ENCODE measurements around the gene IFT88. TPM values are rescaled to one million over a fixed set of nuclear protein-coding genes. Genes with fewer than 3 reads are reported as not detected.
A peak's percentile ranks its signal among the peaks of the same experiment; 100 is the strongest.

The IFT88 gene
- total and polyA plus RNA-seq, 4 donors: 7.1 to 18.7 (median 10.5) TPM

- Histone ChIP-seq H3K36me3 (ENCODE audit: control insufficient read depth in 4 of 4, insufficient read depth in 3 of 4, low read depth in 1 of 4, low read length in 3 of 4) (no peaks in the 10 kb centered on the region), H3K4me3 (ENCODE audit: low read depth in 1 of 3, low read length in 3 of 3) (peak overlapping the region; percentile 77 to 96 (median 94)), H3K27ac (ENCODE audit: low read depth in 1 of 2, low read length in 2 of 2) (peak overlapping the region; percentile 92 to 96), H3K27me3 (ENCODE audit: control insufficient read depth in 4 of 4, insufficient read depth in 4 of 4, low read length in 3 of 4) (no peaks in the 10 kb centered on the region), H3K9ac (ENCODE audit: low read depth in 1 of 2, low read length in 2 of 2) (peak overlapping the region; percentile 82 to 92), H3K9me3 (ENCODE audit: control insufficient read depth in 4 of 4, low read length in 3 of 4) (no peaks in the 10 kb centered on the region), H3K4me1 (ENCODE audit: control insufficient read depth in 4 of 4, insufficient read depth in 4 of 4, low read length in 3 of 4) (peaks cover 6 to 21% (median 18%) of the 10 kb centered on the region in 4 donors)
- TF ChIP-seq YY1 (IDR thresholded peaks at IDR 0.05) (peak; percentile 58), NR2F2 (IDR thresholded peaks at IDR 0.05) (no peak), FOXA1 (IDR thresholded peaks at IDR 0.05) (no peak), JUND (IDR thresholded peaks at IDR 0.05) (no peak)
- DNase-seq (ENCODE audit: low spot score): no peak
- 27% methylated on average over 6 of the region's 6 CpGs for WGBS
Measured at GRCh38 chr13:20526664-20527063, 40.3 kb upstream of the IFT88 start.

GRCh38 chr13:20528452-20528851 is 38.5 kb upstream of the IFT88 start:
- no peaks in the 10 kb centered on the region for H3K36me3 ChIP-seq (ENCODE audit: control insufficient read depth in 4 of 4, insufficient read depth in 3 of 4, low read depth in 1 of 4, low read length in 3 of 4)
- H3K9me3 ChIP-seq (ENCODE audit: control insufficient read depth in 4 of 4, low read length in 3 of 4): no peaks in the 10 kb centered on the region
- TF ChIP-seq SP1 (IDR thresholded peaks at IDR 0.05) (no peak), FOXA1 (IDR thresholded peaks at IDR 0.05) (no peak), FOXA2 (IDR thresholded peaks at IDR 0.05) (no peak)
- H3K27me3 ChIP-seq (ENCODE audit: control insufficient read depth in 4 of 4, insufficient read depth in 4 of 4, low read length in 3 of 4): no peaks in the 10 kb centered on the region
- 89% methylated on average over 2 of the region's 2 CpGs for WGBS
- no peak overlapping the region for H3K27ac ChIP-seq (ENCODE audit: low read depth in 1 of 2, low read length in 2 of 2)
- H3K4me3 ChIP-seq (ENCODE audit: low read depth in 1 of 3, low read length in 3 of 3): no peak overlapping the region
- no peak for DNase-seq (ENCODE audit: low spot score)
- peaks cover 3 to 18% (median 14%) of the 10 kb centered on the region in 4 donors for H3K4me1 ChIP-seq (ENCODE audit: control insufficient read depth in 4 of 4, insufficient read depth in 4 of 4, low read length in 3 of 4)
- no peak overlapping the region for H3K9ac ChIP-seq (ENCODE audit: low read depth in 1 of 2, low read length in 2 of 2)

- 87% methylated on average over 10 of the region's 10 CpGs for WGBS
- H3K4me3 ChIP-seq (ENCODE audit: low read depth in 1 of 3, low read length in 3 of 3): no peak overlapping the region
- H3K9me3 ChIP-seq (ENCODE audit: control insufficient read depth in 4 of 4, low read length in 3 of 4): peaks cover 0 to 3% (median 1%) of the 10 kb centered on the region in 4 donors
- H3K27ac ChIP-seq (ENCODE audit: low read depth in 1 of 2, low read length in 2 of 2): no peak overlapping the region
- H3K9ac ChIP-seq (ENCODE audit: low read depth in 1 of 2, low read length in 2 of 2): no peak overlapping the region
- H3K4me1 ChIP-seq (ENCODE audit: control insufficient read depth in 4 of 4, insufficient read depth in 4 of 4, low read length in 3 of 4): peaks cover 0 to 2% (median 0%) of the 10 kb centered on the region in 4 donors
- no peaks in the 10 kb centered on the region for H3K27me3 ChIP-seq (ENCODE audit: control insufficient read depth in 4 of 4, insufficient read depth in 4 of 4, low read length in 3 of 4)
- H3K36me3 ChIP-seq (ENCODE audit: control insufficient read depth in 4 of 4, insufficient read depth in 3 of 4, low read depth in 1 of 4, low read length in 3 of 4): no peaks in the 10 kb centered on the region
- no peak for DNase-seq (ENCODE audit: low spot score)
- no peak for TF ChIP-seq FOXA2 (IDR thresholded peaks at IDR 0.05)
- no peak for TF ChIP-seq TAF1 (conservative IDR thresholded peaks at IDR 0.05)
- TF ChIP-seq HNF4A (conservative IDR thresholded peaks at IDR 0.05): no peak
- TF ChIP-seq REST (IDR thresholded peaks at IDR 0.05): no peak
- no peak for TF ChIP-seq JUND (IDR thresholded peaks at IDR 0.05)
- no peak for TF ChIP-seq FOXA1 (IDR thresholded peaks at IDR 0.05)
- no peak for TF ChIP-seq RXRA (IDR thresholded peaks at IDR 0.05)
- no peak for TF ChIP-seq EGR1 (IDR thresholded peaks at IDR 0.05; ENCODE audit: low read depth in 2 of 2)
- TF ChIP-seq CTCF (IDR thresholded peaks at IDR 0.05; ENCODE audit: low read depth, low read length, missing input control): no peak
- TF ChIP-seq NR2F2 (IDR thresholded peaks at IDR 0.05): no peak
Measured at GRCh38 chr13:20534038-20534608, 32.8 kb upstream of the IFT88 start.

Data from liver (tissue), 9 donors.